CD14-positive monocyte (primary cell): ENCODE measurements around the gene PPP4R3B. TPM values are rescaled to one million over a fixed set of nuclear protein-coding genes. Genes with fewer than 3 reads are reported as not detected.
A peak's percentile ranks its signal among the peaks of the same experiment; 100 is the strongest.

ENCODE experiments used
- DNase-seq, 3 donors: peaks; one replicate each; pipeline ENCODE4 v3.0.0-alpha.2; 2011 to 2022
- H2AFZ ChIP-seq: 2 replicates; pipeline ENCODE4 v1.6.0; 2012; ENCODE audit warnings: mild to moderate bottlenecking, low read depth, low read length, inconsistent platforms; ENCODE audit not compliant: insufficient read depth, poor library complexity, severe bottlenecking
- H3K27ac ChIP-seq, 2 donors: 1 replicate in 1 of 2; 2 replicates in 1 of 2; pipeline ENCODE4 v1.5.1; 2012 to 2013; ENCODE audit warnings: low read length in 2 of 2, control low read depth in 1 of 2, inconsistent platforms in 1 of 2, low read depth in 1 of 2, mild to moderate bottlenecking in 1 of 2
- H3K27me3 ChIP-seq, 2 donors: one replicate each; pipeline versions ENCODE4 v1.6.0 to v1.6.1; 2011 to 2013; ENCODE audit warnings: low read length in 2 of 2; ENCODE audit not compliant: control insufficient read depth in 2 of 2, insufficient read depth in 2 of 2
- H3K36me3 ChIP-seq, 2 donors: replicated peaks in 1 of 2; 1 replicate in 1 of 2; 2 replicates in 1 of 2; pipeline versions ENCODE4 v1.5.1 to v1.6.1; 2012 to 2013; ENCODE audit warnings: low read length in 2 of 2, control low read depth in 1 of 2, inconsistent platforms in 1 of 2, mild to moderate bottlenecking in 1 of 2; ENCODE audit not compliant: insufficient read depth in 2 of 2, control insufficient read depth in 1 of 2
- H3K4me1 ChIP-seq, 2 donors: 1 replicate in 1 of 2; 2 replicates in 1 of 2; pipeline versions ENCODE4 v1.5.1 to v1.6.1; 2012 to 2013; ENCODE audit warnings: low read length in 2 of 2, control low read depth in 1 of 2, inconsistent platforms in 1 of 2, mild to moderate bottlenecking in 1 of 2, moderate library complexity in 1 of 2; ENCODE audit not compliant: insufficient read depth in 2 of 2, control insufficient read depth in 1 of 2
- H3K4me2 ChIP-seq: replicated peaks from 2 replicates; pipeline ENCODE3; 2012; ENCODE audit warnings: low read length, moderate library complexity, mild to moderate bottlenecking; ENCODE audit not compliant: poor library complexity, severe bottlenecking; ENCODE audit errors: extremely low read depth
- H3K4me3 ChIP-seq, 3 experiments: fragments of 200-600 bp in 1 of 3; sonication (generic) in 1 of 3; replicated peaks in 1 of 3; 1 replicate in 2 of 3; 2 replicates in 1 of 3; pipeline ENCODE4 v1.5.1; 2011 to 2013; ENCODE audit warnings: low read length in 3 of 3, mild to moderate bottlenecking in 3 of 3, control low read depth in 2 of 3, low read depth in 2 of 3, inconsistent platforms in 1 of 3, moderate library complexity in 1 of 3
- H3K79me2 ChIP-seq: 2 replicates; pipeline ENCODE4 v1.6.0; 2012; ENCODE audit warnings: mild to moderate bottlenecking, control low read depth, inconsistent platforms, low read length, moderate library complexity; ENCODE audit not compliant: insufficient read depth
- H3K9ac ChIP-seq: 2 replicates; pipeline ENCODE4 v1.6.0; 2017; ENCODE audit warnings: low read length, mild to moderate bottlenecking; ENCODE audit not compliant: insufficient read depth, poor library complexity, severe bottlenecking
- H3K9me3 ChIP-seq, 2 donors: replicated peaks in 1 of 2; 1 replicate in 1 of 2; 2 replicates in 1 of 2; pipeline versions ENCODE4 v1.5.1 to v1.6.1; 2012 to 2013; ENCODE audit warnings: low read length in 2 of 2, control low read depth in 1 of 2; ENCODE audit not compliant: control insufficient read depth in 1 of 2, insufficient read depth in 1 of 2
- H4K20me1 ChIP-seq: 2 replicates; pipeline ENCODE4 v1.6.0; 2012; ENCODE audit warnings: mild to moderate bottlenecking, low read length, control low read depth, moderate library complexity; ENCODE audit not compliant: insufficient read depth
- H3K27ac Mint-ChIP-seq, 7 donors: one replicate each; pipeline ENCODE4 v1.8.0; 2020; ENCODE audit warnings: mild to moderate bottlenecking in 7 of 7, mixed read lengths in 7 of 7, moderate library complexity in 6 of 7, inconsistent platforms in 2 of 7
- H3K27me3 Mint-ChIP-seq, 3 donors: one replicate each; pipeline ENCODE4 v1.8.0; 2021 to 2022; ENCODE audit warnings: low read depth in 3 of 3, mild to moderate bottlenecking in 3 of 3, mixed read lengths in 3 of 3, moderate library complexity in 3 of 3, inconsistent platforms in 1 of 3
- H3K36me3 Mint-ChIP-seq, 2 donors: one replicate each; pipeline ENCODE4 v1.8.0; 2020; ENCODE audit warnings: mixed read lengths in 2 of 2, inconsistent platforms in 1 of 2, mild to moderate bottlenecking in 1 of 2
- H3K4me1 Mint-ChIP-seq: one replicate; pipeline ENCODE4 v1.8.0; 2020; ENCODE audit warnings: mild to moderate bottlenecking, mixed read lengths
- H3K4me3 Mint-ChIP-seq, 2 donors: one replicate each; pipeline ENCODE4 v1.8.0; 2020; ENCODE audit warnings: mild to moderate bottlenecking in 2 of 2, mixed read lengths in 2 of 2, moderate library complexity in 1 of 2
- H3K9me3 Mint-ChIP-seq, 7 donors: one replicate each; pipeline ENCODE4 v1.8.0; 2020 to 2022; ENCODE audit warnings: mixed read lengths in 7 of 7, mild to moderate bottlenecking in 6 of 7, moderate library complexity in 6 of 7, inconsistent platforms in 2 of 7
- WGBS: methylation state at CpG from one replicate; pipeline ENCODE4 v1.1.5; 2013; ENCODE audit warnings: missing lambda C conversion rate; ENCODE audit not compliant: insufficient coverage; 5-methylcytosine and 5-hydroxymethylcytosine counted together
- intact Hi-C, 2 donors: fragments of 100-400 bp; cut with micrococcal nuclease; formaldehyde crosslinking; loops; one replicate each; pipeline versions ENCODE4 v1.15.0 to v1.15.1; 2023
- polyA plus RNA-seq, 3 donors: library from polyadenylated mRNA; depleted of rRNA in 1 of 3; unstranded in 2 of 3; stranded (reverse) in 1 of 3; fragments of 300-500 nt in 2 of 3; fragments of >200 nt in 1 of 3; fragmentation: Illumina TruSeq in 2 of 3; gene quantifications; 1 replicate in 2 of 3; 2 replicates in 1 of 3; pipeline ENCODE4 v1.2.3, GENCODE V29; 2012 to 2021
- TF ChIP-seq, protein P1 (sequence below): fragments of 200-600 bp; IDR thresholded peaks from one replicate; pipeline ENCODE4 v1.8.0; 2022; ENCODE audit warnings: antibody characterized with exemption, mild to moderate bottlenecking

The PPP4R3B gene
- polyA plus RNA-seq, 3 donors, result 13.3 to 41.1 (median 30.2) TPM

DNA sequence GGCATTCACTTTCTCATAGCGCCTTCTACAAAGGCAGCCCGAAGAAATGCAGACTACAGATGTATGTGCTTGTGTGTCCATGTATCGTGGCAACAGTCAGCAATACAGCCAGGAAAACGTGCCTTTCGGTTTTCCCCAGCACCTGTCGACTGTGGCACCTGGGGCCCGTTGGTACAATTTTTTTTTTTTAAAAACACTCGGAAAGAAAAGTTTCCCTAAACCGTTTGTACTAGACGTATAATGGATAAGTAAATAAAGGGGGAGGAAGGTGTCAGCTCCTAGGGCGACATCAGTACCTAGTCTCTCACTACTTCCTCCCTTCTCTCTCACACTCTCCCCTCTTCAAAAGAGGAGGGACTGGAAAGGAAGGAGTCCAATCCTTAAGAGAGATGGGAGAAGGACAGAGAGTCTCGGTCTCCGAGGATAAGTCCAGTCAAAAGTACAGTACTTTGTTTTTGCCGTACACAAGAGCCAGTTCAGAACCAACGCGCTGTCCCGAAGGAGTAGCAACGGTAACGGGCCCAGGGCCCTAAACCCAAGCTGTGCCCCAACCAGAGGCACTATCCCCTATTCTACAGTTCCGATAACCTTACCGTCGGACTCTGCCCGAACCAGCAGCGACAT, 759 bp downstream of the PPP4R3B start:
- Mint-ChIP-seq H3K4me1 (peaks cover 36% of the 10 kb centered on the region), H3K27me3 (no peaks in the 10 kb centered on the region), H3K27ac (no peak overlapping the region), H3K9me3 (no peaks in the 10 kb centered on the region), H3K4me3 (no peak overlapping the region), H3K36me3 (peaks cover 32 to 47% of the 10 kb centered on the region in 2 donors)
- TF ChIP-seq, protein P1, sequence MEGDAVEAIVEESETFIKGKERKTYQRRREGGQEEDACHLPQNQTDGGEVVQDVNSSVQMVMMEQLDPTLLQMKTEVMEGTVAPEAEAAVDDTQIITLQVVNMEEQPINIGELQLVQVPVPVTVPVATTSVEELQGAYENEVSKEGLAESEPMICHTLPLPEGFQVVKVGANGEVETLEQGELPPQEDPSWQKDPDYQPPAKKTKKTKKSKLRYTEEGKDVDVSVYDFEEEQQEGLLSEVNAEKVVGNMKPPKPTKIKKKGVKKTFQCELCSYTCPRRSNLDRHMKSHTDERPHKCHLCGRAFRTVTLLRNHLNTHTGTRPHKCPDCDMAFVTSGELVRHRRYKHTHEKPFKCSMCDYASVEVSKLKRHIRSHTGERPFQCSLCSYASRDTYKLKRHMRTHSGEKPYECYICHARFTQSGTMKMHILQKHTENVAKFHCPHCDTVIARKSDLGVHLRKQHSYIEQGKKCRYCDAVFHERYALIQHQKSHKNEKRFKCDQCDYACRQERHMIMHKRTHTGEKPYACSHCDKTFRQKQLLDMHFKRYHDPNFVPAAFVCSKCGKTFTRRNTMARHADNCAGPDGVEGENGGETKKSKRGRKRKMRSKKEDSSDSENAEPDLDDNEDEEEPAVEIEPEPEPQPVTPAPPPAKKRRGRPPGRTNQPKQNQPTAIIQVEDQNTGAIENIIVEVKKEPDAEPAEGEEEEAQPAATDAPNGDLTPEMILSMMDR, result no peak
- peak overlapping the region; percentile 91 for H2AFZ ChIP-seq
- H4K20me1 ChIP-seq, result peaks cover 73% of the 10 kb centered on the region
- H3K79me2 ChIP-seq, result peaks cover 90% of the 10 kb centered on the region
- 0% methylated on average over 11 of the region's 24 CpGs for WGBS
- H3K9me3 ChIP-seq, result no peaks in the 10 kb centered on the region
- peak overlapping the region; percentile 91 for H3K4me2 ChIP-seq
- peak overlapping the region; percentile 95 to 97 for H3K27ac ChIP-seq
- peak overlapping the region; percentile 92 to 98 (median 96) for H3K4me3 ChIP-seq
- peak overlapping the region; percentile 98 for H3K9ac ChIP-seq
- intact Hi-C loops, result loop anchor here (2.0 to 10.0 kb wide), 5 partner anchors 98 to 892 kb away; partner anchors contain the start of genes CFAP36 (in 2 of the 2), CCDC88A (in 1 of the 2), CLHC1 (in 1 of the 2) and EML6 (in 1 of the 2)
- peaks cover 31 to 52% of the 10 kb centered on the region in 2 donors for H3K36me3 ChIP-seq
- DNase-seq, result peak; percentile 22 to 34 (median 22)
- H3K4me1 ChIP-seq, result peaks cover 25 to 38% of the 10 kb centered on the region in 2 donors
- no peaks in the 10 kb centered on the region for H3K27me3 ChIP-seq

DNA sequence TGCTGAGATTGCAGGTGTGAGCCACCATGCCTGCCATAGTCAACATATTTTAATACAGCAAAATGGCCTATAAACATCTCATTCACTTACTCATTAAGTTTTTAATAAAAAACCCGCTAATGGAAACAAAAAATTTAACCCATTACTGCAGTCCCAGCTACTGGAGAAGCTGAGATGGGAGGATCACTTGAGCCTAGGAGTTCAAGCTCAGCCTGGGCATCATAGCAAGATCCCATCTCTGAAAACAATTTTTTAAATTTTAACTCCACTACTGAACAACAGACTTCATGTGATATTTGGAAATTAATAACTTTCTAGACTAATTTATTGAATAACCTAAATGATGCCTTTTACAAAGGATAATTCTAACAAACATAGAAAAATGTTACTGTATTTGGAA, 5.4 kb downstream of the PPP4R3B start:
- H3K4me1 ChIP-seq, result peaks cover 8 to 14% of the 10 kb centered on the region in 2 donors
- H4K20me1 ChIP-seq, result peaks cover 87% of the 10 kb centered on the region
- peaks cover 21% of the 10 kb centered on the region for H3K4me1 Mint-ChIP-seq
- no peak overlapping the region for H3K4me3 ChIP-seq
- no peaks in the 10 kb centered on the region for H3K9me3 ChIP-seq
- DNase-seq, result no peak
- H3K27ac ChIP-seq, result no peak overlapping the region
- H3K4me2 ChIP-seq, result no peak overlapping the region
- peaks cover 39 to 78% of the 10 kb centered on the region in 2 donors for H3K36me3 ChIP-seq
- no peaks in the 10 kb centered on the region for H3K9me3 Mint-ChIP-seq
- H3K79me2 ChIP-seq, result peaks cover 100% of the 10 kb centered on the region
- WGBS, result no CpG with 5 or more reads among the region's 1 CpG
- no peaks in the 10 kb centered on the region for H3K27me3 ChIP-seq
- H3K4me3 Mint-ChIP-seq, result no peak overlapping the region
- no peak overlapping the region for H2AFZ ChIP-seq
- TF ChIP-seq, protein P1, result no peak
- intact Hi-C loops, result loop anchor here (10.0 kb wide), 3 partner anchors 197 to 887 kb away; partner anchors contain the start of genes CCDC88A (in 1 of the 2), CLHC1 (in 1 of the 2), EML6 (in 1 of the 2) and RPS27A (in 1 of the 2)
- H3K36me3 Mint-ChIP-seq, result peaks cover 43 to 63% of the 10 kb centered on the region in 2 donors
- H3K27me3 Mint-ChIP-seq, result peaks cover 0 to 2% (median 0%) of the 10 kb centered on the region in 3 donors
- peak overlapping the region in 1 of 7 donors; percentile 25 for H3K27ac Mint-ChIP-seq
- no peak overlapping the region for H3K9ac ChIP-seq
